ENCODE results near the gene TMEM45A. TPM values are rescaled to one million over a fixed set of nuclear protein-coding genes. Genes with fewer than 3 reads are reported as not detected.

The TMEM45A gene
- total RNA-seq, 1 experiment from 2014 or later = 6.6 TPM

DNA sequence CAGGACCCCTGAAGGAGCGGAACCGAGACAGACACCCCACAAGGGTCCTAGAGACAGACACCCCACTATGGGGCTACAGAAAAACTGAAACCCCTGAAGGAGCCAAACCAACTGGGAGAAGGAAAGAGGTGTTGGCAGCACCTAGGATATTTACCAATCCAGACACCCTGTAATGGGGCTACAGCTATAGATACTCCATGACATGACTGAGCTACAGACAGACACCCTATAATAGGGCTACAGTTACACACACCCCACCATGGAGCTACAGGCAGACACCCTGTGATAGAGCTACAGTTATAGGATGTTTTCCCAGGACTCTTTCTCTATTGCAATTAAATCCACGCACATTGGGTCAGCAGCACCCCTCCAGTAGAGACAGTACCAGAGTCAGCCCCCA lies 94.4 kb downstream of the TMEM45A start (continued):
- TF ChIP-seq, protein P1, sequence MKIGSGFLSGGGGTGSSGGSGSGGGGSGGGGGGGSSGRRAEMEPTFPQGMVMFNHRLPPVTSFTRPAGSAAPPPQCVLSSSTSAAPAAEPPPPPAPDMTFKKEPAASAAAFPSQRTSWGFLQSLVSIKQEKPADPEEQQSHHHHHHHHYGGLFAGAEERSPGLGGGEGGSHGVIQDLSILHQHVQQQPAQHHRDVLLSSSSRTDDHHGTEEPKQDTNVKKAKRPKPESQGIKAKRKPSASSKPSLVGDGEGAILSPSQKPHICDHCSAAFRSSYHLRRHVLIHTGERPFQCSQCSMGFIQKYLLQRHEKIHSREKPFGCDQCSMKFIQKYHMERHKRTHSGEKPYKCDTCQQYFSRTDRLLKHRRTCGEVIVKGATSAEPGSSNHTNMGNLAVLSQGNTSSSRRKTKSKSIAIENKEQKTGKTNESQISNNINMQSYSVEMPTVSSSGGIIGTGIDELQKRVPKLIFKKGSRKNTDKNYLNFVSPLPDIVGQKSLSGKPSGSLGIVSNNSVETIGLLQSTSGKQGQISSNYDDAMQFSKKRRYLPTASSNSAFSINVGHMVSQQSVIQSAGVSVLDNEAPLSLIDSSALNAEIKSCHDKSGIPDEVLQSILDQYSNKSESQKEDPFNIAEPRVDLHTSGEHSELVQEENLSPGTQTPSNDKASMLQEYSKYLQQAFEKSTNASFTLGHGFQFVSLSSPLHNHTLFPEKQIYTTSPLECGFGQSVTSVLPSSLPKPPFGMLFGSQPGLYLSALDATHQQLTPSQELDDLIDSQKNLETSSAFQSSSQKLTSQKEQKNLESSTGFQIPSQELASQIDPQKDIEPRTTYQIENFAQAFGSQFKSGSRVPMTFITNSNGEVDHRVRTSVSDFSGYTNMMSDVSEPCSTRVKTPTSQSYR (CRISPR knock-in tag; IDR thresholded peaks at IDR 0.05) = no peak
- TF ChIP-seq, protein P2, sequence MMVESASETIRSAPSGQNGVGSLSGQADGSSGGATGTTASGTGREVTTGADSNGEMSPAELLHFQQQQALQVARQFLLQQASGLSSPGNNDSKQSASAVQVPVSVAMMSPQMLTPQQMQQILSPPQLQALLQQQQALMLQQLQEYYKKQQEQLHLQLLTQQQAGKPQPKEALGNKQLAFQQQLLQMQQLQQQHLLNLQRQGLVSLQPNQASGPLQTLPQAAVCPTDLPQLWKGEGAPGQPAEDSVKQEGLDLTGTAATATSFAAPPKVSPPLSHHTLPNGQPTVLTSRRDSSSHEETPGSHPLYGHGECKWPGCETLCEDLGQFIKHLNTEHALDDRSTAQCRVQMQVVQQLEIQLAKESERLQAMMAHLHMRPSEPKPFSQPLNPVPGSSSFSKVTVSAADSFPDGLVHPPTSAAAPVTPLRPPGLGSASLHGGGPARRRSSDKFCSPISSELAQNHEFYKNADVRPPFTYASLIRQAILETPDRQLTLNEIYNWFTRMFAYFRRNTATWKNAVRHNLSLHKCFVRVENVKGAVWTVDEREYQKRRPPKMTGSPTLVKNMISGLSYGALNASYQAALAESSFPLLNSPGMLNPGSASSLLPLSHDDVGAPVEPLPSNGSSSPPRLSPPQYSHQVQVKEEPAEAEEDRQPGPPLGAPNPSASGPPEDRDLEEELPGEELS (CRISPR knock-in tag; IDR thresholded peaks at IDR 0.05) = no peak

DNA sequence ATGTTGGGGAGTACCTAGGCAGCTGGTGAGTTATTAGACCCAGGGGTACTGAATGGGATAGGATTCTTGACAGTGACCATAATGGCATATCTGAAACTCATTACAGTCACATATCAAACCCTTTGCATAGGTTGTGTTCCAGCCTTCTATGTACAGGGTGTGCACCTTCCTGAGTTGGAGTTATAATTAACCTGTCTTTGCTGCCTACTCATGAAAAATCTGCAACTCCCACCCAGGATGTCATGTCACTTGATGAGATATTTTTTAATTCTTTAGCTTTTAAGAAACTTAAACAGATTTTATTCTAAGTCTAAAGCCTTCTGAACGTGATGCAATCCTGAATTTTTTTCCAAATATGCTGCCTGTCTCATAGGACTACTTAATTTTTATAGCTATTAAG lies 95.8 kb downstream of the TMEM45A start:
- CTCF ChIA-PET = no interaction called here

More for the DNA sequence above, 95.8 kb downstream of the TMEM45A start:
- H3K4me1 Mint-ChIP-seq = peaks cover 6% of the 10 kb centered on the region
- DNase-seq (ENCODE audit: low spot score) (no peak), ATAC-seq (no peak)
- no peak overlapping the region for H3K27ac Mint-ChIP-seq
- peaks cover 30% of the 10 kb centered on the region for H3K9me3 Mint-ChIP-seq
- TF ChIP-seq ZNF219 (CRISPR knock-in tag; IDR thresholded peaks at IDR 0.05; ENCODE audit: borderline replicate concordance) (no peak), NFE2L1 (CRISPR knock-in tag; IDR thresholded peaks at IDR 0.05) (no peak), OVOL2 (CRISPR knock-in tag; IDR thresholded peaks at IDR 0.05; ENCODE audit: borderline replicate concordance) (no peak), RELA (CRISPR knock-in tag; IDR thresholded peaks at IDR 0.05; ENCODE audit: borderline replicate concordance) (no peak), JUN (CRISPR knock-in tag; IDR thresholded peaks at IDR 0.05) (no peak), NR2C2 (CRISPR knock-in tag; IDR thresholded peaks at IDR 0.05) (no peak), IRF2 (CRISPR knock-in tag; IDR thresholded peaks at IDR 0.05; ENCODE audit: borderline replicate concordance, low read depth) (no peak), MAX (CRISPR knock-in tag; IDR thresholded peaks at IDR 0.05) (no peak), ZNF425 (CRISPR knock-in tag; conservative IDR thresholded peaks at IDR 0.05) (no peak), CREB1 (CRISPR knock-in tag; IDR thresholded peaks at IDR 0.05) (no peak), NR1H2 (CRISPR knock-in tag; IDR thresholded peaks at IDR 0.05) (no peak), ZSCAN18 (CRISPR knock-in tag; IDR thresholded peaks at IDR 0.05) (no peak)
- TF ChIP-seq, protein P3, sequence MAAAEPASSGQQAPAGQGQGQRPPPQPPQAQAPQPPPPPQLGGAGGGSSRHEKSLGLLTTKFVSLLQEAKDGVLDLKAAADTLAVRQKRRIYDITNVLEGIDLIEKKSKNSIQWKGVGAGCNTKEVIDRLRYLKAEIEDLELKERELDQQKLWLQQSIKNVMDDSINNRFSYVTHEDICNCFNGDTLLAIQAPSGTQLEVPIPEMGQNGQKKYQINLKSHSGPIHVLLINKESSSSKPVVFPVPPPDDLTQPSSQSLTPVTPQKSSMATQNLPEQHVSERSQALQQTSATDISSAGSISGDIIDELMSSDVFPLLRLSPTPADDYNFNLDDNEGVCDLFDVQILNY (CRISPR knock-in tag; IDR thresholded peaks at IDR 0.05) = no peak
- TF ChIP-seq, protein P4, sequence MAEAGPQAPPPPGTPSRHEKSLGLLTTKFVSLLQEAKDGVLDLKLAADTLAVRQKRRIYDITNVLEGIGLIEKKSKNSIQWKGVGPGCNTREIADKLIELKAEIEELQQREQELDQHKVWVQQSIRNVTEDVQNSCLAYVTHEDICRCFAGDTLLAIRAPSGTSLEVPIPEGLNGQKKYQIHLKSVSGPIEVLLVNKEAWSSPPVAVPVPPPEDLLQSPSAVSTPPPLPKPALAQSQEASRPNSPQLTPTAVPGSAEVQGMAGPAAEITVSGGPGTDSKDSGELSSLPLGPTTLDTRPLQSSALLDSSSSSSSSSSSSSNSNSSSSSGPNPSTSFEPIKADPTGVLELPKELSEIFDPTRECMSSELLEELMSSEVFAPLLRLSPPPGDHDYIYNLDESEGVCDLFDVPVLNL (CRISPR knock-in tag; IDR thresholded peaks at IDR 0.05; ENCODE audit: borderline replicate concordance, low read depth) = no peak
- TF ChIP-seq, protein P5, sequence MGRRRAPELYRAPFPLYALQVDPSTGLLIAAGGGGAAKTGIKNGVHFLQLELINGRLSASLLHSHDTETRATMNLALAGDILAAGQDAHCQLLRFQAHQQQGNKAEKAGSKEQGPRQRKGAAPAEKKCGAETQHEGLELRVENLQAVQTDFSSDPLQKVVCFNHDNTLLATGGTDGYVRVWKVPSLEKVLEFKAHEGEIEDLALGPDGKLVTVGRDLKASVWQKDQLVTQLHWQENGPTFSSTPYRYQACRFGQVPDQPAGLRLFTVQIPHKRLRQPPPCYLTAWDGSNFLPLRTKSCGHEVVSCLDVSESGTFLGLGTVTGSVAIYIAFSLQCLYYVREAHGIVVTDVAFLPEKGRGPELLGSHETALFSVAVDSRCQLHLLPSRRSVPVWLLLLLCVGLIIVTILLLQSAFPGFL (CRISPR knock-in tag; IDR thresholded peaks at IDR 0.05; ENCODE audit: borderline replicate concordance) = no peak
- no peak overlapping the region for H3K4me3 Mint-ChIP-seq
- POLR2A ChIA-PET = no interaction called here
- H3K27me3 Mint-ChIP-seq (ENCODE audit: low read depth) = no peaks in the 10 kb centered on the region
- peaks cover 16% of the 10 kb centered on the region for H3K36me3 Mint-ChIP-seq
